GM10248 (cell line): ENCODE results near the gene ZNF532.

Source experiments
- CTCF ChIA-PET: fragments of 300-600 bp; sonication (Branson Sonifier 250); formaldehyde crosslinking; extraction: SDS; loops from one replicate; lab custom pipeline; 2021; ENCODE audit warnings: antibody characterized with exemption; lab: Yijun Ruan, JAX
- POLR2A ChIA-PET: fragments of 350-650 bp; sonication (Branson Sonifier 250); formaldehyde crosslinking; extraction: SDS; loops from one replicate; lab custom pipeline; 2020; ENCODE audit warnings: antibody characterized with exemption; lab: Yijun Ruan, JAX
- DNase-seq: peaks from one replicate; pipeline ENCODE4 v3.0.0; 2012; ENCODE audit errors: extremely low spot score
- CTCF ChIP-seq: IDR thresholded peaks from 2 replicates; pipeline ENCODE4 v1.5.1; 2012; ENCODE audit warnings: mild to moderate bottlenecking, low read depth; ENCODE audit errors: extremely low read depth, missing control alignments, control extremely low read depth

ZNF532 gene

GRCh38 chr18:58881477-58881876, 16.8 kb downstream of the ZNF532 start:
- POLR2A ChIA-PET, result no interaction called here
- CTCF ChIA-PET, result interaction anchor here (0.8 to 2.1 kb wide), 5 partner anchors 10 to 189 kb away, joined by 3 to 5 read pairs (median 3); no protein-coding TSS in a partner anchor
- no peak for DNase-seq
- TF ChIP-seq CTCF, result no peak

GRCh38 chr18:58882044-58882443, 17.4 kb downstream of the ZNF532 start:
- TF ChIP-seq CTCF, result no peak
- DNase-seq, result no peak
- ChIA-PET CTCF (interaction anchor here (0.8 to 2.1 kb wide), 4 partner anchors 9 to 189 kb away, joined by 3 to 5 read pairs (median 3); no protein-coding TSS in a partner anchor), POLR2A (no interaction called here)

GRCh38 chr18:58882686-58883085, 18.0 kb downstream of the ZNF532 start:
- TF ChIP-seq CTCF, result no peak
- ChIA-PET CTCF (interaction anchor here (1.2 kb wide), 1 partner anchor 102 kb away, joined by 3 read pairs; no protein-coding TSS in a partner anchor), POLR2A (no interaction called here)
- no peak for DNase-seq

- CTCF ChIA-PET, result interaction anchor here (1.2 kb wide), 1 partner anchor 9 kb away, joined by 4 read pairs; no protein-coding TSS in a partner anchor
- POLR2A ChIA-PET, result no interaction called here
- no peak for TF ChIP-seq CTCF
- DNase-seq, result no peak
Measured at GRCh38 chr18:58884680-58885079, 20.0 kb downstream of the ZNF532 start.

- POLR2A ChIA-PET, result no interaction called here
- CTCF ChIA-PET, result no interaction called here
- DNase-seq, result no peak
- TF ChIP-seq CTCF, result no peak
Measured at GRCh38 chr18:58886431-58886830, 21.8 kb downstream of the ZNF532 start.

GRCh38 chr18:58886864-58887612, 22.4 kb downstream of the ZNF532 start:
- TF ChIP-seq CTCF, result no peak
- no peak for DNase-seq
- CTCF ChIA-PET, result interaction anchor here (1.5 kb wide), 1 partner anchor 183 kb away, joined by 3 read pairs; no protein-coding TSS in a partner anchor
- POLR2A ChIA-PET, result no interaction called here
